Measurements from ENCODE around the gene TANC1.

DNA sequence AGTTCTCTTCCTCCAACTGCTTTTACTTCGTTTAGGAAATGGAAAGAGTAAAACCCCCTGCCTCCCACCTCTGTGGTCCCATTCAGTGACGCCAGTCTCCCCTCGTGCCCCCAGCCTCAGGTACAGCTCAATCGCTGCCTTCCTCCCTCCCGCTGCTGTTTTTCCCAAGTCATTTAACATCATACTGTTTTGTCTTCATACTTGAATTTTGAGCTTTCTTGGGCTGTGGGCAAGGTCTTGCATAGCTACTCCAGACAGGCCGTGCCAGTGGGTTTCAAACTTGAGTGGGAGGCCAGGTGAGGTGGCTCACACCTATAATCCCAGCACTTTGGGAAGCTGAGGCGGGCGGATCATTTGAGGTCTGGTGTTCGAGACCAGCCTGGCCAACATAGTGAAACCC lies 155.3 kb downstream of the TANC1 start:
- TF ChIP-seq, protein P1, sequence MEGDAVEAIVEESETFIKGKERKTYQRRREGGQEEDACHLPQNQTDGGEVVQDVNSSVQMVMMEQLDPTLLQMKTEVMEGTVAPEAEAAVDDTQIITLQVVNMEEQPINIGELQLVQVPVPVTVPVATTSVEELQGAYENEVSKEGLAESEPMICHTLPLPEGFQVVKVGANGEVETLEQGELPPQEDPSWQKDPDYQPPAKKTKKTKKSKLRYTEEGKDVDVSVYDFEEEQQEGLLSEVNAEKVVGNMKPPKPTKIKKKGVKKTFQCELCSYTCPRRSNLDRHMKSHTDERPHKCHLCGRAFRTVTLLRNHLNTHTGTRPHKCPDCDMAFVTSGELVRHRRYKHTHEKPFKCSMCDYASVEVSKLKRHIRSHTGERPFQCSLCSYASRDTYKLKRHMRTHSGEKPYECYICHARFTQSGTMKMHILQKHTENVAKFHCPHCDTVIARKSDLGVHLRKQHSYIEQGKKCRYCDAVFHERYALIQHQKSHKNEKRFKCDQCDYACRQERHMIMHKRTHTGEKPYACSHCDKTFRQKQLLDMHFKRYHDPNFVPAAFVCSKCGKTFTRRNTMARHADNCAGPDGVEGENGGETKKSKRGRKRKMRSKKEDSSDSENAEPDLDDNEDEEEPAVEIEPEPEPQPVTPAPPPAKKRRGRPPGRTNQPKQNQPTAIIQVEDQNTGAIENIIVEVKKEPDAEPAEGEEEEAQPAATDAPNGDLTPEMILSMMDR (IDR thresholded peaks at IDR 0.05; ENCODE audit: poor library complexity, severe bottlenecking) = no peak
- TF ChIP-seq EP300 (conservative IDR thresholded peaks at IDR 0.05; ENCODE audit: poor library complexity, severe bottlenecking) = no peak
- TF ChIP-seq EZH2 (IDR thresholded peaks at IDR 0.05; ENCODE audit: borderline replicate concordance, insufficient read depth, low read length, poor library complexity, severe bottlenecking) = no peak

Data from neural cell (in vitro differentiated cells).